HepG2 (cell line): ENCODE measurements around the gene TTC23L. TPM values are rescaled to one million over a fixed set of nuclear protein-coding genes. Genes with fewer than 3 reads are reported as not detected.

Experiments used
- ATAC-seq: fragments of 200-7000 bp; cut with Tn5 transposase; 3 replicates; pipeline ENCODE4 v1.9.1; 2020; ENCODE audit warnings: mild to moderate bottlenecking, moderate library complexity
- BruUV-seq: library from RNA; stranded (reverse); fragments of 400-500 nt; replicated peaks from 2 replicates; lab custom pipeline; 2021; lab: Mats Ljungman, UMichigan
- CTCF ChIA-PET: fragments of 300-600 bp; formaldehyde crosslinking; extraction: SDS; loops from one replicate; lab custom pipeline; 2021; ENCODE audit warnings: low total read pairs, inconsistent platforms, low intra/inter-chr PET ratio; lab: Yijun Ruan, JAX
- POLR2A ChIA-PET: fragments of 350-600 bp; sonication (Branson Sonifier 250); formaldehyde crosslinking; loops from one replicate; lab custom pipeline; 2020; ENCODE audit warnings: antibody characterized with exemption, inconsistent platforms; lab: Yijun Ruan, JAX
- DNase-seq: peaks from one replicate; pipeline ENCODE4 v3.0.0-alpha.2; 2015; ENCODE audit warnings: low spot score
- FAIRE-seq: peaks from 3 replicates; lab custom pipeline; 2011; peaks lifted over from hg19 to GRCh38; lab: Jason Lieb, UNC
- H2AFZ ChIP-seq: one replicate; pipeline ENCODE4 v1.6.1; 2011; ENCODE audit warnings: low read length, inconsistent platforms
- H3K27ac ChIP-seq: fragments of 300-600 bp; 3 replicates; pipeline ENCODE4 v1.8.0; 2011; ENCODE audit warnings: mixed run types, mild to moderate bottlenecking, mixed read lengths, low read length, inconsistent platforms; ENCODE audit not compliant: insufficient read depth; ENCODE audit errors: extremely low read length
- H3K27me3 ChIP-seq, 2 experiments: fragments of 200-600 bp in 1 of 2; 2 replicates in 1 of 2; 3 replicates in 1 of 2; pipeline versions ENCODE4 v1.6.0 to v1.8.0; 2011; ENCODE audit warnings: low read length in 2 of 2, mild to moderate bottlenecking in 2 of 2, moderate library complexity in 2 of 2, inconsistent platforms in 1 of 2; ENCODE audit not compliant: insufficient read depth in 2 of 2, control insufficient read depth in 1 of 2
- H3K36me3 ChIP-seq, 2 experiments: fragments of 200-600 bp in 1 of 2; replicated peaks in 1 of 2; 2 replicates in 1 of 2; 3 replicates in 1 of 2; pipeline versions ENCODE4 v1.5.1 to v1.8.0; 2011; ENCODE audit warnings: low read length in 2 of 2, inconsistent platforms in 1 of 2; ENCODE audit not compliant: insufficient read depth in 2 of 2, control insufficient read depth in 1 of 2
- H3K4me1 ChIP-seq: 2 replicates; pipeline ENCODE4 v1.5.1; 2012; ENCODE audit warnings: low read length, inconsistent platforms; ENCODE audit not compliant: insufficient read depth
- H3K4me2 ChIP-seq: 2 replicates; pipeline ENCODE4 v1.6.0; 2011; ENCODE audit warnings: low read depth, low read length, inconsistent platforms
- H3K4me3 ChIP-seq, 3 experiments: fragments of 200-600 bp in 1 of 3; sonication (generic), shearing (Covaris generic) in 1 of 3; replicated peaks in 1 of 3; 2 replicates each; pipeline ENCODE4 v1.5.1; 2011 to 2016; ENCODE audit warnings: low read length in 3 of 3, inconsistent platforms in 2 of 3, low read depth in 2 of 3, mild to moderate bottlenecking in 2 of 3, control low read depth in 1 of 3, mixed read lengths in 1 of 3; ENCODE audit not compliant: insufficient read depth in 1 of 3
- H3K79me2 ChIP-seq: one replicate; pipeline ENCODE4 v1.6.1; 2011; ENCODE audit warnings: low read length, inconsistent platforms; ENCODE audit not compliant: insufficient read depth
- H3K9ac ChIP-seq: 2 replicates; pipeline ENCODE4 v1.6.0; 2011; ENCODE audit warnings: mild to moderate bottlenecking, low read depth, low read length, inconsistent platforms; ENCODE audit not compliant: insufficient read depth
- H3K9me3 ChIP-seq: 2 replicates; pipeline ENCODE4 v1.5.1; 2012; ENCODE audit warnings: mild to moderate bottlenecking, low read length
- H4K20me1 ChIP-seq: 2 replicates; pipeline ENCODE4 v1.6.0; 2011; ENCODE audit warnings: inconsistent platforms, mild to moderate bottlenecking, low read length, moderate library complexity; ENCODE audit not compliant: insufficient read depth
- CENPX ChIP-seq: sonication (generic); formaldehyde crosslinking; IDR thresholded peaks from 2 replicates; pipeline ENCODE4 v1.9.0; 2021; ENCODE audit warnings: mild to moderate bottlenecking, missing genetic modification reagents, moderate library complexity
- DMAP1 ChIP-seq: IDR thresholded peaks from 2 replicates; pipeline ENCODE4 v1.6.1; 2016
- HOXA5 ChIP-seq: sonication (generic); formaldehyde crosslinking; IDR thresholded peaks from 2 replicates; pipeline ENCODE4 v1.4.0; 2020; ENCODE audit warnings: missing genetic modification reagents
- PRMT3 ChIP-seq: sonication (generic); formaldehyde crosslinking; IDR thresholded peaks from 2 replicates; pipeline ENCODE4 v1.8.1; 2022; ENCODE audit warnings: low read depth, mild to moderate bottlenecking, moderate library complexity, missing genetic modification reagents, borderline replicate concordance
- THRA ChIP-seq: sonication (generic); formaldehyde crosslinking; IDR thresholded peaks from 2 replicates; pipeline ENCODE4 v1.4.0; 2020; ENCODE audit warnings: missing genetic modification reagents, borderline replicate concordance
- U2AF1 ChIP-seq: fragments of 200-400 bp; formaldehyde crosslinking; optimal IDR thresholded peaks from 2 replicates; pipeline ENCODE3; 2017; ENCODE audit warnings: mild to moderate bottlenecking, low read depth, low read length
- ZBTB38 ChIP-seq: sonication (generic); formaldehyde crosslinking; IDR thresholded peaks from 2 replicates; pipeline ENCODE4 v1.5.1; 2020; ENCODE audit warnings: mild to moderate bottlenecking, missing genetic modification reagents
- ZMAT5 ChIP-seq: sonication (generic); formaldehyde crosslinking; IDR thresholded peaks from 2 replicates; pipeline ENCODE4 v1.5.0; 2020; ENCODE audit warnings: mild to moderate bottlenecking, low read depth, missing genetic modification reagents, borderline replicate concordance
- ZNF10 ChIP-seq: sonication (generic); formaldehyde crosslinking; IDR thresholded peaks from 2 replicates; pipeline ENCODE4 v1.4.0; 2020; ENCODE audit warnings: mild to moderate bottlenecking, low read depth, missing genetic modification reagents, borderline replicate concordance
- ZNF281 ChIP-seq: sonication (generic); formaldehyde crosslinking; IDR thresholded peaks from 2 replicates; pipeline ENCODE4 v1.4.0; 2020; ENCODE audit warnings: missing genetic modification reagents, borderline replicate concordance
- ZNF562 ChIP-seq: sonication (generic); formaldehyde crosslinking; IDR thresholded peaks from 2 replicates; pipeline ENCODE4 v1.8.0; 2022; ENCODE audit warnings: missing genetic modification reagents, borderline replicate concordance
- ZNF615 ChIP-seq: sonication (generic); formaldehyde crosslinking; IDR thresholded peaks from 2 replicates; pipeline ENCODE4 v1.5.0; 2020; ENCODE audit warnings: mild to moderate bottlenecking, missing genetic modification reagents, borderline replicate concordance
- ZNF773 ChIP-seq: sonication (generic); formaldehyde crosslinking; IDR thresholded peaks from 2 replicates; pipeline ENCODE4 v1.4.0; 2020; ENCODE audit warnings: missing genetic modification reagents, borderline replicate concordance
- ZNF780A ChIP-seq: sonication (generic); formaldehyde crosslinking; IDR thresholded peaks from 2 replicates; pipeline ENCODE4 v1.8.0; 2022; ENCODE audit warnings: mild to moderate bottlenecking, missing genetic modification reagents, moderate library complexity
- ZXDC ChIP-seq: sonication (generic); formaldehyde crosslinking; IDR thresholded peaks from 2 replicates; pipeline ENCODE4 v1.5.0; 2020; ENCODE audit warnings: mild to moderate bottlenecking, missing genetic modification reagents
- WGBS: methylation state at CpG from one replicate; pipeline ENCODE4 v1.1.6; 2017; ENCODE audit warnings: low lambda C conversion rate; 5-methylcytosine and 5-hydroxymethylcytosine counted together
- in situ Hi-C: cut with HindIII; loops from 2 replicates; pipeline ENCODE4 v1.10.0; 2017; ENCODE audit warnings: low pct_unique_long_range_greater_than_20kb; ENCODE audit not compliant: extremely low pct_ligation_motif_present
- intact Hi-C: fragments of 100-400 bp; cut with micrococcal nuclease; formaldehyde crosslinking; loops from one replicate; pipeline ENCODE4 v1.10.0; 2022; ENCODE audit not compliant: unreplicated experiment
- polyA plus RNA-seq, 8 experiments: library from polyadenylated mRNA; depleted of rRNA in 3 of 8; stranded (reverse) in 7 of 8; unstranded in 1 of 8; fragments of >200 nt; fragmentation: Illumina TruSeq in 4 of 8; extraction: Trizol in 4 of 8; gene quantifications; 2 replicates each; pipeline versions ENCODE4 v1.2.1 to v1.2.3, GENCODE V29; 2011 to 2016; ENCODE audit warnings: low read depth in 4 of 8, missing spikeins in 1 of 8, mixed read lengths in 1 of 8; ENCODE audit not compliant: insufficient read depth in 1 of 8
- total RNA-seq, 5 experiments: library from RNA; depleted of rRNA; stranded (reverse); fragments of >200 nt; fragmentation: Illumina TruSeq; extraction: Trizol; gene quantifications; 2 replicates each; pipeline ENCODE4 v1.2.3, GENCODE V29; 2016; ENCODE audit warnings: low read depth in 1 of 5

Gene TTC23L
- total and polyA plus RNA-seq, 2 of the 13 experiments (the other 11 are each of a cell fraction or from before 2014, with no cell fraction given) = 0.37 to 1.4 TPM

- H3K79me2 ChIP-seq = peaks cover 41% of the 10 kb centered on the region
- intact Hi-C loops = loop anchor here (2.0 to 5.0 kb wide), 2 partner anchors 15 to 1222 kb away; partner anchors contain the start of genes BRIX1, LMBRD2, RAD1 and SKP2
- TF ChIP-seq ZNF615 (no peak), ZNF780A (CRISPR knock-in tag) (no peak), DMAP1 (CRISPR knock-in tag) (no peak; the same call in 1 of the 2 replicates), ZNF773 (CRISPR knock-in tag) (no peak), PRMT3 (CRISPR knock-in tag) (no peak), ZXDC (CRISPR knock-in tag) (no peak), ZMAT5 (CRISPR knock-in tag) (no peak), ZNF281 (CRISPR knock-in tag) (no peak), ZBTB38 (CRISPR knock-in tag) (0 out of 2 replicates have a peak, but pooled peaks have one; percentile 26), U2AF1 (no peak), ZNF562 (CRISPR knock-in tag) (no peak), CENPX (CRISPR knock-in tag) (no peak), THRA (no peak), ZNF10 (no peak), HOXA5 (CRISPR knock-in tag) (no peak)
Measured at GRCh38 chr5:34929720-34930461, 90.9 kb downstream of the TTC23L start.

More at GRCh38 chr5:34929720-34930461, 90.9 kb downstream of the TTC23L start:
- Histone ChIP-seq H3K9me3 (no peaks in the 10 kb centered on the region), H3K4me2 (peak overlapping the region; percentile 77), H3K9ac (peak overlapping the region; percentile 94), H3K4me1 (peaks cover 19% of the 10 kb centered on the region), H2AFZ (peak overlapping the region; percentile 46), H3K36me3 (peaks cover 2 to 20% of the 10 kb centered on the region in 2 experiments), H4K20me1 (no peaks in the 10 kb centered on the region), H3K4me3 (peak overlapping the region; percentile 91 to 99 (median 96)), H3K27me3 (no peaks in the 10 kb centered on the region; a peak in 1 of 5 replicates), H3K27ac (peak overlapping the region; percentile 92)
- ChIA-PET CTCF (no interaction called here), POLR2A (interaction anchor here (0.7 to 3.4 kb wide), 8 partner anchors 10 to 444 kb away, joined by 3 to 92 read pairs (median 6); partner anchors contain the start of genes BRIX1, RAD1 and TTC23L)
- in situ Hi-C loops = no loop called here
- WGBS = under 1% methylated on average over 21 of the region's 70 CpGs
- no TSS peak for BruUV-seq
- ATAC-seq (peak; percentile 80), DNase-seq (peak; percentile 77), FAIRE-seq (no peak)
